Sigmoid colon (tissue), 4 donors: ENCODE data around the gene TRIM49B.
"Not testable (repeated sequence)": the region's sequence is repeated elsewhere in the genome, so short reads cannot be mapped to it uniquely, and the experiment has no call there.

Experiments used
- EP300 ChIP-seq, 4 donors: sonication (generic); formaldehyde crosslinking; IDR thresholded peaks; one replicate each; pipeline ENCODE4 v1.6.1; 2017; ENCODE audit warnings: antibody characterized with exemption in 4 of 4
- POLR2A ChIP-seq, 2 donors: fragments of 450-650 bp; IDR thresholded peaks; one replicate each; pipeline ENCODE4 v1.6.1; 2016; ENCODE audit warnings: antibody characterized with exemption in 2 of 2, mild to moderate bottlenecking in 2 of 2, moderate library complexity in 2 of 2
- TF ChIP-seq, protein P1 (sequence below), 4 experiments: fragments of 450-650 bp in 3 of 4; fragments of 200-600 bp in 1 of 4; IDR thresholded peaks; one replicate each; pipeline ENCODE4 v1.5.1; 2016 to 2019; ENCODE audit warnings: antibody characterized with exemption in 4 of 4, mild to moderate bottlenecking in 3 of 4, moderate library complexity in 2 of 4

DNA sequence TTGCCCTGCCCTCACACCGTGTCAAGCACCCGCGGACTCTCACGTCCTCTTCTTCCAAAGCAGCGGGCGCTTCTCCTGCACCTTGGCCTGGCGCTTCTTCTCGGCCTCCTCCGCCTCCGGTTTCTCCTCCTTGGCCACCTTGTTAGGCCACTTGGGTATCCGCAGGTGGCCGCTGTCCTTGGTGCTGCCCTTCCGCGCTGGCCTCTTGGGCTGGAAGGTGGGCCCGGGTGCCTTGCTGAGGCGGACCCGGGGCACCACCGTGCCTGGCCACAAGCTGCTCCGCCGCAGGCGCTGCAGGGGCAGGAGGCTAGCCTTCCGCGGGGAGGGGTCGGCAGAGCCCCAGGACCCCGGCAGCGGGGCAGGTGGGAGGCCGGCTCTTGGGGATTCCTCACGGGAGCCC is 19.6 kb downstream of the TRIM49B start:
- not testable (repeated sequence) for TF ChIP-seq POLR2A, EP300 (IDR thresholded peaks at IDR 0.05)
- TF ChIP-seq, protein P1, sequence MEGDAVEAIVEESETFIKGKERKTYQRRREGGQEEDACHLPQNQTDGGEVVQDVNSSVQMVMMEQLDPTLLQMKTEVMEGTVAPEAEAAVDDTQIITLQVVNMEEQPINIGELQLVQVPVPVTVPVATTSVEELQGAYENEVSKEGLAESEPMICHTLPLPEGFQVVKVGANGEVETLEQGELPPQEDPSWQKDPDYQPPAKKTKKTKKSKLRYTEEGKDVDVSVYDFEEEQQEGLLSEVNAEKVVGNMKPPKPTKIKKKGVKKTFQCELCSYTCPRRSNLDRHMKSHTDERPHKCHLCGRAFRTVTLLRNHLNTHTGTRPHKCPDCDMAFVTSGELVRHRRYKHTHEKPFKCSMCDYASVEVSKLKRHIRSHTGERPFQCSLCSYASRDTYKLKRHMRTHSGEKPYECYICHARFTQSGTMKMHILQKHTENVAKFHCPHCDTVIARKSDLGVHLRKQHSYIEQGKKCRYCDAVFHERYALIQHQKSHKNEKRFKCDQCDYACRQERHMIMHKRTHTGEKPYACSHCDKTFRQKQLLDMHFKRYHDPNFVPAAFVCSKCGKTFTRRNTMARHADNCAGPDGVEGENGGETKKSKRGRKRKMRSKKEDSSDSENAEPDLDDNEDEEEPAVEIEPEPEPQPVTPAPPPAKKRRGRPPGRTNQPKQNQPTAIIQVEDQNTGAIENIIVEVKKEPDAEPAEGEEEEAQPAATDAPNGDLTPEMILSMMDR (IDR thresholded peaks at IDR 0.05) = not testable (repeated sequence)
